ENCODE results near the gene LRRC53.

Gene LRRC53

GRCh38 chr1:74512170-74512915 is at the start of gene LRRC53:
LRRC53 (minus strand) TSS chr1:74512611; CDS start chr1:74483349, 29,262 bp downstream.
- no peak for TF ChIP-seq CTCF (IDR thresholded peaks at IDR 0.05; ENCODE audit: borderline replicate concordance, insufficient read depth, low read depth, low read length)
- H3K4me3 ChIP-seq (ENCODE audit: low read depth, low read length), result no peak within 1 kb of the TSS

- H3K4me3 ChIP-seq (ENCODE audit: low read depth, low read length), result no peak overlapping the region
- TF ChIP-seq CTCF (IDR thresholded peaks at IDR 0.05; ENCODE audit: borderline replicate concordance, insufficient read depth, low read depth, low read length), result no peak
Observed at GRCh38 chr1:74549932-74550331, 37.5 kb upstream of the LRRC53 start.

GRCh38 chr1:74548961-74549750 is 36.7 kb upstream of the LRRC53 start:
- no peak overlapping the region for H3K4me3 ChIP-seq (ENCODE audit: low read depth, low read length)
- TF ChIP-seq CTCF (IDR thresholded peaks at IDR 0.05; ENCODE audit: borderline replicate concordance, insufficient read depth, low read depth, low read length), result no peak

GRCh38 chr1:74545821-74546220 is 33.4 kb upstream of the LRRC53 start:
- H3K4me3 ChIP-seq (ENCODE audit: low read depth, low read length), result no peak overlapping the region
- no peak for TF ChIP-seq CTCF (IDR thresholded peaks at IDR 0.05; ENCODE audit: borderline replicate concordance, insufficient read depth, low read depth, low read length)

- no peak overlapping the region for H3K4me3 ChIP-seq (ENCODE audit: low read depth, low read length)
- no peak for TF ChIP-seq CTCF (IDR thresholded peaks at IDR 0.05; ENCODE audit: borderline replicate concordance, insufficient read depth, low read depth, low read length)
Observed at GRCh38 chr1:74534241-74534640, 21.8 kb upstream of the LRRC53 start.

GRCh38 chr1:74531796-74532195 is 19.4 kb upstream of the LRRC53 start:
- H3K4me3 ChIP-seq (ENCODE audit: low read depth, low read length), result no peak overlapping the region
- TF ChIP-seq CTCF (IDR thresholded peaks at IDR 0.05; ENCODE audit: borderline replicate concordance, insufficient read depth, low read depth, low read length), result no peak
